HepG2 (cell line): ENCODE measurements around the gene NUAK1. TPM values are rescaled to one million over a fixed set of nuclear protein-coding genes. Genes with fewer than 3 reads are reported as not detected.

Source experiments
- ATAC-seq: fragments of 200-7000 bp; cut with Tn5 transposase; 3 replicates; pipeline ENCODE4 v1.9.1; 2020; ENCODE audit warnings: mild to moderate bottlenecking, moderate library complexity
- BruUV-seq: library from RNA; stranded (reverse); fragments of 400-500 nt; replicated peaks from 2 replicates; lab custom pipeline; 2021; lab: Mats Ljungman, UMichigan
- CTCF ChIA-PET: fragments of 300-600 bp; formaldehyde crosslinking; extraction: SDS; loops from one replicate; lab custom pipeline; 2021; ENCODE audit warnings: low total read pairs, inconsistent platforms, low intra/inter-chr PET ratio; lab: Yijun Ruan, JAX
- POLR2A ChIA-PET: fragments of 350-600 bp; sonication (Branson Sonifier 250); formaldehyde crosslinking; loops from one replicate; lab custom pipeline; 2020; ENCODE audit warnings: antibody characterized with exemption, inconsistent platforms; lab: Yijun Ruan, JAX
- DNase-seq: peaks from one replicate; pipeline ENCODE4 v3.0.0-alpha.2; 2015; ENCODE audit warnings: low spot score
- FAIRE-seq: peaks from 3 replicates; lab custom pipeline; 2011; peaks lifted over from hg19 to GRCh38; lab: Jason Lieb, UNC
- H2AFZ ChIP-seq: one replicate; pipeline ENCODE4 v1.6.1; 2011; ENCODE audit warnings: low read length, inconsistent platforms
- H3K27ac ChIP-seq: fragments of 300-600 bp; 3 replicates; pipeline ENCODE4 v1.8.0; 2011; ENCODE audit warnings: mixed run types, mild to moderate bottlenecking, mixed read lengths, low read length, inconsistent platforms; ENCODE audit not compliant: insufficient read depth; ENCODE audit errors: extremely low read length
- H3K27me3 ChIP-seq, 2 experiments: fragments of 200-600 bp in 1 of 2; 2 replicates in 1 of 2; 3 replicates in 1 of 2; pipeline versions ENCODE4 v1.6.0 to v1.8.0; 2011; ENCODE audit warnings: low read length in 2 of 2, mild to moderate bottlenecking in 2 of 2, moderate library complexity in 2 of 2, inconsistent platforms in 1 of 2; ENCODE audit not compliant: insufficient read depth in 2 of 2, control insufficient read depth in 1 of 2
- H3K36me3 ChIP-seq, 2 experiments: fragments of 200-600 bp in 1 of 2; replicated peaks in 1 of 2; 2 replicates in 1 of 2; 3 replicates in 1 of 2; pipeline versions ENCODE4 v1.5.1 to v1.8.0; 2011; ENCODE audit warnings: low read length in 2 of 2, inconsistent platforms in 1 of 2; ENCODE audit not compliant: insufficient read depth in 2 of 2, control insufficient read depth in 1 of 2
- H3K4me1 ChIP-seq: 2 replicates; pipeline ENCODE4 v1.5.1; 2012; ENCODE audit warnings: low read length, inconsistent platforms; ENCODE audit not compliant: insufficient read depth
- H3K4me2 ChIP-seq: 2 replicates; pipeline ENCODE4 v1.6.0; 2011; ENCODE audit warnings: low read depth, low read length, inconsistent platforms
- H3K4me3 ChIP-seq, 3 experiments: fragments of 200-600 bp in 1 of 3; sonication (generic), shearing (Covaris generic) in 1 of 3; replicated peaks in 1 of 3; 2 replicates each; pipeline ENCODE4 v1.5.1; 2011 to 2016; ENCODE audit warnings: low read length in 3 of 3, inconsistent platforms in 2 of 3, low read depth in 2 of 3, mild to moderate bottlenecking in 2 of 3, control low read depth in 1 of 3, mixed read lengths in 1 of 3; ENCODE audit not compliant: insufficient read depth in 1 of 3
- H3K79me2 ChIP-seq: one replicate; pipeline ENCODE4 v1.6.1; 2011; ENCODE audit warnings: low read length, inconsistent platforms; ENCODE audit not compliant: insufficient read depth
- H3K9ac ChIP-seq: 2 replicates; pipeline ENCODE4 v1.6.0; 2011; ENCODE audit warnings: mild to moderate bottlenecking, low read depth, low read length, inconsistent platforms; ENCODE audit not compliant: insufficient read depth
- H3K9me3 ChIP-seq: 2 replicates; pipeline ENCODE4 v1.5.1; 2012; ENCODE audit warnings: mild to moderate bottlenecking, low read length
- H4K20me1 ChIP-seq: 2 replicates; pipeline ENCODE4 v1.6.0; 2011; ENCODE audit warnings: inconsistent platforms, mild to moderate bottlenecking, low read length, moderate library complexity; ENCODE audit not compliant: insufficient read depth
- FOXM1 ChIP-seq: sonication (generic); formaldehyde crosslinking; IDR thresholded peaks from 2 replicates; pipeline ENCODE4 v1.5.0; 2020; ENCODE audit warnings: missing genetic modification reagents
- HIVEP1 ChIP-seq: sonication (generic); formaldehyde crosslinking; IDR thresholded peaks from 2 replicates; pipeline ENCODE4 v1.4.0; 2020; ENCODE audit warnings: mild to moderate bottlenecking, missing genetic modification reagents
- KDM2A ChIP-seq: sonication (generic); formaldehyde crosslinking; IDR thresholded peaks from 2 replicates; pipeline ENCODE4 v1.4.0; 2020; ENCODE audit warnings: low read depth, missing genetic modification reagents, borderline replicate concordance
- MYPOP ChIP-seq: sonication (generic); formaldehyde crosslinking; IDR thresholded peaks from 2 replicates; pipeline ENCODE4 v1.8.1; 2023; ENCODE audit warnings: mild to moderate bottlenecking, moderate library complexity, missing genetic modification reagents
- PPARG ChIP-seq: conservative IDR thresholded peaks from 2 replicates; pipeline ENCODE4 v1.6.1; 2016; ENCODE audit warnings: missing biosample characterization, missing genetic modification reagents
- ZC3H4 ChIP-seq: sonication (generic); formaldehyde crosslinking; IDR thresholded peaks from 2 replicates; pipeline ENCODE4 v1.4.0; 2020; ENCODE audit warnings: missing genetic modification reagents, borderline replicate concordance
- WGBS: methylation state at CpG from one replicate; pipeline ENCODE4 v1.1.6; 2017; ENCODE audit warnings: low lambda C conversion rate; 5-methylcytosine and 5-hydroxymethylcytosine counted together
- in situ Hi-C: cut with HindIII; loops from 2 replicates; pipeline ENCODE4 v1.10.0; 2017; ENCODE audit warnings: low pct_unique_long_range_greater_than_20kb; ENCODE audit not compliant: extremely low pct_ligation_motif_present
- intact Hi-C: fragments of 100-400 bp; cut with micrococcal nuclease; formaldehyde crosslinking; loops from one replicate; pipeline ENCODE4 v1.10.0; 2022; ENCODE audit not compliant: unreplicated experiment
- polyA plus RNA-seq, 8 experiments: library from polyadenylated mRNA; depleted of rRNA in 3 of 8; stranded (reverse) in 7 of 8; unstranded in 1 of 8; fragments of >200 nt; fragmentation: Illumina TruSeq in 4 of 8; extraction: Trizol in 4 of 8; gene quantifications; 2 replicates each; pipeline versions ENCODE4 v1.2.1 to v1.2.3, GENCODE V29; 2011 to 2016; ENCODE audit warnings: low read depth in 4 of 8, missing spikeins in 1 of 8, mixed read lengths in 1 of 8; ENCODE audit not compliant: insufficient read depth in 1 of 8
- total RNA-seq, 5 experiments: library from RNA; depleted of rRNA; stranded (reverse); fragments of >200 nt; fragmentation: Illumina TruSeq; extraction: Trizol; gene quantifications; 2 replicates each; pipeline ENCODE4 v1.2.3, GENCODE V29; 2016; ENCODE audit warnings: low read depth in 1 of 5
- TF ChIP-seq, protein P1 (sequence below): sonication (generic); formaldehyde crosslinking; IDR thresholded peaks from 2 replicates; pipeline ENCODE4 v1.9.0; 2022; ENCODE audit warnings: low read depth, missing genetic modification reagents
- TF ChIP-seq, protein P2 (sequence below): sonication (generic); formaldehyde crosslinking; conservative IDR thresholded peaks from 2 replicates; pipeline ENCODE4 v1.8.0; 2022; ENCODE audit warnings: mild to moderate bottlenecking, moderate library complexity, missing genetic modification reagents

Gene NUAK1
- total and polyA plus RNA-seq, 2 of the 13 experiments (the other 11 are each of a cell fraction or from before 2014, with no cell fraction given), result 1.7 to 1.9 TPM

DNA sequence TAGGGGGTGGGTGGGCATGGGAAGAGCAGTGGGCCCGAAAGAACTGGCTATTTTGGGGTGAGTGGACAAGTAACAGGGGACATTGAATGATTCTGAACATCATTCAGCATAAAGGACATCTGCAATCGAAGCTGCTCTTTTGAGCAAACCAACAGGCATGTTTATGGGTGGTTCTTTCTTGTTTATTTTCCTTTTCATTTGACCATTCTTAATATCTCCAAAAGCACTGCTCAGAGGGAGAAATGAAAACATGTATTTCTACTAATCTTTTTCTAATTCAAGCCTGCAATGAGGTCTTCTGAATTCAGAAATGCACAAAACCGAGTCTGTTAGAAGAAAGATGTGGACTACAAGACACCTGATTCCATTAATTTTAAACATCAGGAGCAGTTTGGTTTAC, 54.0 kb downstream of the NUAK1 start:
- WGBS, result 73% methylated on average over 3 of the region's 3 CpGs
- no peaks in the 10 kb centered on the region for H3K9me3 ChIP-seq
- in situ Hi-C loops (loop anchor here (10.0 kb wide), 1 partner anchor 50 kb away; the partner anchor contains the start of gene NUAK1), intact Hi-C loops (no loop called here)
- H3K4me1 ChIP-seq, result peaks cover 36% of the 10 kb centered on the region
- H3K36me3 ChIP-seq, result peaks cover 0 to 1% of the 10 kb centered on the region in 2 experiments; a peak in 1 of 5 replicates
- POLR2A ChIA-PET, result no interaction called here
- no peaks in the 10 kb centered on the region for H3K27me3 ChIP-seq
- TF ChIP-seq KDM2A (CRISPR knock-in tag) (no peak), FOXM1 (CRISPR knock-in tag) (no peak), ZC3H4 (no peak), HIVEP1 (CRISPR knock-in tag) (no peak), MYPOP (CRISPR knock-in tag) (no peak), PPARG (CRISPR knock-in tag) (no peak)
- TF ChIP-seq, protein P1, sequence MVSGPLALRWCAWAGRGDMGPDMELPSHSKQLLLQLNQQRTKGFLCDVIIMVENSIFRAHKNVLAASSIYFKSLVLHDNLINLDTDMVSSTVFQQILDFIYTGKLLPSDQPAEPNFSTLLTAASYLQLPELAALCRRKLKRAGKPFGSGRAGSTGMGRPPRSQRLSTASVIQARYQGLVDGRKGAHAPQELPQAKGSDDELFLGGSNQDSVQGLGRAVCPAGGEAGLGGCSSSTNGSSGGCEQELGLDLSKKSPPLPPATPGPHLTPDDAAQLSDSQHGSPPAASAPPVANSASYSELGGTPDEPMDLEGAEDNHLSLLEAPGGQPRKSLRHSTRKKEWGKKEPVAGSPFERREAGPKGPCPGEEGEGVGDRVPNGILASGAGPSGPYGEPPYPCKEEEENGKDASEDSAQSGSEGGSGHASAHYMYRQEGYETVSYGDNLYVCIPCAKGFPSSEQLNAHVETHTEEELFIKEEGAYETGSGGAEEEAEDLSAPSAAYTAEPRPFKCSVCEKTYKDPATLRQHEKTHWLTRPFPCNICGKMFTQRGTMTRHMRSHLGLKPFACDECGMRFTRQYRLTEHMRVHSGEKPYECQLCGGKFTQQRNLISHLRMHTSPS (CRISPR knock-in tag), result no peak
- TF ChIP-seq, protein P2, sequence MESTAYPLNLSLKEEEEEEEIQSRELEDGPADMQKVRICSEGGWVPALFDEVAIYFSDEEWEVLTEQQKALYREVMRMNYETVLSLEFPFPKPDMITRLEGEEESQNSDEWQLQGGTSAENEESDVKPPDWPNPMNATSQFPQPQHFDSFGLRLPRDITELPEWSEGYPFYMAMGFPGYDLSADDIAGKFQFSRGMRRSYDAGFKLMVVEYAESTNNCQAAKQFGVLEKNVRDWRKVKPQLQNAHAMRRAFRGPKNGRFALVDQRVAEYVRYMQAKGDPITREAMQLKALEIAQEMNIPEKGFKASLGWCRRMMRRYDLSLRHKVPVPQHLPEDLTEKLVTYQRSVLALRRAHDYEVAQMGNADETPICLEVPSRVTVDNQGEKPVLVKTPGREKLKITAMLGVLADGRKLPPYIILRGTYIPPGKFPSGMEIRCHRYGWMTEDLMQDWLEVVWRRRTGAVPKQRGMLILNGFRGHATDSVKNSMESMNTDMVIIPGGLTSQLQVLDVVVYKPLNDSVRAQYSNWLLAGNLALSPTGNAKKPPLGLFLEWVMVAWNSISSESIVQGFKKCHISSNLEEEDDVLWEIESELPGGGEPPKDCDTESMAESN, result no peak
- no peak overlapping the region for H3K9ac ChIP-seq
- no peak overlapping the region for H3K4me2 ChIP-seq
- DNase-seq (no peak), ATAC-seq (no peak), FAIRE-seq (no peak)
- no peaks in the 10 kb centered on the region for H4K20me1 ChIP-seq
- no peak overlapping the region for H3K4me3 ChIP-seq
- H3K27ac ChIP-seq, result no peak overlapping the region
- no peak overlapping the region for H2AFZ ChIP-seq
- CTCF ChIA-PET, result no interaction called here
- no peaks in the 10 kb centered on the region for H3K79me2 ChIP-seq
- BruUV-seq, result no TSS peak
